K562 (cell line): ENCODE measurements around the gene GNG7. TPM values are rescaled to one million over a fixed set of nuclear protein-coding genes. Genes with fewer than 3 reads are reported as not detected.
A peak's percentile ranks its signal among the peaks of the same experiment; 100 is the strongest.

Experiments
- ATAC-seq: fragments of 200-7000 bp; cut with Tn5 transposase; 3 replicates; pipeline ENCODE4 v1.9.1; 2020; ENCODE audit warnings: moderate library complexity
- BruUV-seq: library from RNA; stranded (reverse); fragments of 400-500 nt; replicated peaks from 2 replicates; lab custom pipeline; 2021; lab: Mats Ljungman, UMichigan
- CTCF ChIA-PET: fragments of 300-600 bp; formaldehyde crosslinking; extraction: SDS; loops from one replicate; lab custom pipeline; 2021; ENCODE audit warnings: low intra/inter-chr PET ratio; lab: Yijun Ruan, JAX
- POLR2A ChIA-PET: fragments of 300-600, 350-650 bp; sonication (Branson Sonifier 250); formaldehyde crosslinking; extraction: SDS; loops from one replicate; lab custom pipeline; 2021; ENCODE audit warnings: antibody characterized with exemption, inconsistent platforms; lab: Yijun Ruan, JAX
- DNase-seq, 4 experiments: peaks; one replicate each; pipeline versions ENCODE4 v3.0.0 to v3.0.0-alpha.2; 2011 to 2018; ENCODE audit warnings: low spot score in 3 of 4, mixed read lengths in 3 of 4; ENCODE audit errors: extremely low read depth in 1 of 4
- FAIRE-seq: peaks from 2 replicates; lab custom pipeline; 2011; peaks lifted over from hg19 to GRCh38; lab: Jason Lieb, UNC
- H2AFZ ChIP-seq: 2 replicates; pipeline ENCODE4 v1.6.0; 2011; ENCODE audit warnings: low read depth, low read length, control low read depth, inconsistent platforms
- H3K27ac ChIP-seq: fragments of 200-600 bp; 3 replicates; pipeline ENCODE4 v1.8.0; 2011; ENCODE audit warnings: low read depth, mild to moderate bottlenecking, control low read depth, inconsistent platforms, low read length, moderate library complexity, mixed read lengths; ENCODE audit errors: extremely low read depth
- H3K27me3 ChIP-seq, 2 experiments: fragments of 300-600 bp in 1 of 2; 2 replicates in 1 of 2; 3 replicates in 1 of 2; pipeline versions ENCODE4 v1.6.0 to v1.8.0; 2011; ENCODE audit warnings: inconsistent platforms in 2 of 2, low read length in 2 of 2, mild to moderate bottlenecking in 1 of 2, mixed read lengths in 1 of 2, moderate library complexity in 1 of 2; ENCODE audit not compliant: control insufficient read depth in 2 of 2, insufficient read depth in 2 of 2
- H3K36me3 ChIP-seq: fragments of 300-600 bp; 3 replicates; pipeline ENCODE4 v1.8.0; 2011; ENCODE audit warnings: mild to moderate bottlenecking, low read length, inconsistent platforms; ENCODE audit not compliant: control insufficient read depth, insufficient read depth
- H3K4me1 ChIP-seq, 2 experiments: fragments of 200-600 bp in 1 of 2; replicated peaks in 1 of 2; 2 replicates in 1 of 2; 3 replicates in 1 of 2; pipeline versions ENCODE4 v1.5.1 to v1.8.0; 2011; ENCODE audit warnings: inconsistent platforms in 2 of 2, low read length in 2 of 2, mild to moderate bottlenecking in 1 of 2, mixed read lengths in 1 of 2, moderate library complexity in 1 of 2; ENCODE audit not compliant: control insufficient read depth in 2 of 2, insufficient read depth in 2 of 2
- H3K4me2 ChIP-seq: 2 replicates; pipeline ENCODE4 v1.6.1; 2011; ENCODE audit warnings: low read length, control low read depth, inconsistent platforms, mixed read lengths; ENCODE audit not compliant: insufficient read depth
- H3K4me3 ChIP-seq: fragments of 200-600 bp; sonication (generic), shearing (Covaris generic); 2 replicates; pipeline ENCODE4 v1.5.1; 2016; ENCODE audit warnings: control low read depth, inconsistent platforms
- H3K79me2 ChIP-seq: fragments of 200-600 bp; 3 replicates; pipeline ENCODE4 v1.8.0; 2011; ENCODE audit warnings: low read length, inconsistent platforms; ENCODE audit not compliant: control insufficient read depth, insufficient read depth
- H3K9ac ChIP-seq, 2 experiments: 2 replicates each; pipeline versions ENCODE4 v1.6.0 to v1.6.1; 2011; ENCODE audit warnings: low read depth in 2 of 2, low read length in 2 of 2, control low read depth in 1 of 2, inconsistent platforms in 1 of 2, mild to moderate bottlenecking in 1 of 2, mixed read lengths in 1 of 2; ENCODE audit not compliant: insufficient read depth in 1 of 2
- H3K9me1 ChIP-seq: one replicate; pipeline ENCODE4 v1.6.0; 2011; ENCODE audit warnings: inconsistent platforms, mild to moderate bottlenecking, low read length, moderate library complexity; ENCODE audit not compliant: control insufficient read depth, insufficient read depth
- H3K9me3 ChIP-seq: replicated peaks from 2 replicates; pipeline ENCODE4 v1.5.1; 2011; ENCODE audit warnings: low read depth, low read length, inconsistent platforms; ENCODE audit not compliant: control insufficient read depth, insufficient read depth
- H4K20me1 ChIP-seq: replicated peaks from 2 replicates; pipeline ENCODE4 v1.6.1; 2011; ENCODE audit warnings: low read length, inconsistent platforms, mixed read lengths; ENCODE audit not compliant: control insufficient read depth, insufficient read depth
- ETV5 ChIP-seq: sonication (generic); formaldehyde crosslinking; IDR thresholded peaks from 2 replicates; pipeline ENCODE4 v1.4.0; 2020; ENCODE audit warnings: low read depth, mild to moderate bottlenecking, missing genetic modification reagents
- NR2C1 ChIP-seq, 2 experiments: fragments of 450-650 bp; IDR thresholded peaks; 2 replicates each; pipeline ENCODE4 v1.6.1; 2017; ENCODE audit warnings: mild to moderate bottlenecking in 2 of 2, antibody characterized with exemption in 1 of 2, inconsistent platforms in 1 of 2, missing compliant biosample characterization in 1 of 2, missing genetic modification characterization in 1 of 2
- RBFOX2 ChIP-seq: fragments of 200-400 bp; formaldehyde crosslinking; IDR thresholded peaks from 2 replicates; pipeline ENCODE4 v1.6.1; 2017; ENCODE audit warnings: low read depth, mild to moderate bottlenecking, low read length, moderate library complexity
- ZNF253 ChIP-seq: fragments of 250-450 bp; sonication (Bioruptor Pico); conservative IDR thresholded peaks from 2 replicates; pipeline ENCODE4 v1.6.1; 2021; ENCODE audit warnings: mild to moderate bottlenecking
- ZNF263 ChIP-seq: sonication (generic); formaldehyde crosslinking; IDR thresholded peaks from 2 replicates; pipeline ENCODE4 v1.8.0; 2022; ENCODE audit warnings: mild to moderate bottlenecking, missing genetic modification reagents, borderline replicate concordance
- WGBS: fragments of 100-300 bp; shearing (Covaris generic); methylation state at CpG from one replicate; pipeline ENCODE4 v1.1.6; 2016; ENCODE audit warnings: low coverage, mixed read lengths; ENCODE audit not compliant: insufficient coverage; ENCODE audit errors: missing lambda C conversion rate; 5-methylcytosine and 5-hydroxymethylcytosine counted together
- in situ Hi-C: fragments of 300-500 bp; cut with MboI; formaldehyde crosslinking; loops from 4 replicates; pipeline ENCODE4 v1.15.0; 2018; ENCODE audit warnings: inconsistent platforms, mixed read lengths
- intact Hi-C: fragments of 100-400 bp; cut with micrococcal nuclease; formaldehyde crosslinking; loops from 2 replicates; pipeline ENCODE4 v1.14.2; 2022
- polyA plus RNA-seq, 8 experiments: library from polyadenylated mRNA; depleted of rRNA in 4 of 8; stranded (reverse) in 5 of 8; unstranded in 3 of 8; fragments of >200 nt; fragmentation: Nextera tagmentation in 2 of 8; fragmentation: Illumina TruSeq in 1 of 8; extraction: Ambion mirVana in 2 of 8; extraction: Trizol in 1 of 8; gene quantifications; 2 replicates each; pipeline versions ENCODE4 v1.2.1 to v1.2.3, GENCODE V29; 2011 to 2014; ENCODE audit warnings: inconsistent platforms in 1 of 8, missing spikeins in 1 of 8
- total RNA-seq, 7 experiments: library from RNA; depleted of rRNA in 6 of 7; stranded (reverse); fragments of >200 nt in 6 of 7; fragmentation: Illumina TruSeq in 2 of 7; extraction: Trizol in 2 of 7; gene quantifications; 2 replicates each; pipeline versions ENCODE4 v1.2.1 to v1.2.3, GENCODE V29; 2011 to 2021; ENCODE audit warnings: low replicate concordance in 1 of 7

GNG7 gene
- total and polyA plus RNA-seq, 9 of the 15 experiments (the other 6 are each of a cell fraction or from before 2014, with no cell fraction given), result 0.01 to 0.20 (median 0.06) TPM; not detected in 1

GRCh38 chr19:2495651-2496316 is 206.7 kb downstream of the GNG7 start:
- Histone ChIP-seq H2AFZ (no peak overlapping the region), H3K9me1 (no peaks in the 10 kb centered on the region), H3K4me1 (peaks cover 5 to 28% of the 10 kb centered on the region in 2 experiments; a peak in 4 of 5 replicates), H4K20me1 (no peaks in the 10 kb centered on the region), H3K4me2 (no peak overlapping the region), H3K9me3 (no peaks in the 10 kb centered on the region), H3K79me2 (no peaks in the 10 kb centered on the region), H3K9ac (peak overlapping the region in 1 of 2 experiments; percentile 26; a peak in 1 of 4 replicates), H3K27me3 (peaks cover 28 to 57% of the 10 kb centered on the region in 2 experiments), H3K27ac (no peak overlapping the region), H3K4me3 (no peak overlapping the region), H3K36me3 (no peaks in the 10 kb centered on the region)
- DNase-seq, result no peak
- POLR2A ChIA-PET, result interaction anchor here (1.4 to 2.5 kb wide), 2 partner anchors 11 to 19 kb away, joined by 5 to 20 read pairs; partner anchors contain the start of gene GADD45B
- TF ChIP-seq ZNF253, result no peak
- TF ChIP-seq ETV5 (CRISPR knock-in tag), result no peak
- TF ChIP-seq NR2C1 (IDR thresholded peaks at IDR 0.05), result peak; percentile 62; the same call in 1 of the 2 replicates
- TF ChIP-seq NR2C1 (tag; IDR thresholded peaks at IDR 0.05), result peak; percentile 78
- peak; percentile 61 for TF ChIP-seq ZNF263 (CRISPR knock-in tag)
- no peak for TF ChIP-seq RBFOX2
- 38% methylated on average over 15 of the region's 16 CpGs for WGBS
- intact Hi-C loops (no loop called here), in situ Hi-C loops (no loop called here)
- FAIRE-seq, result no peak
- CTCF ChIA-PET, result no interaction called here
- BruUV-seq, result no TSS peak
- ATAC-seq, result no peak
